ENCODE data around the gene KRTAP3-2.

Gene KRTAP3-2

GRCh38 chr17:40961591-40961990 lies 38.1 kb downstream of the KRTAP3-2 start:
- DNase-seq: no peak

- DNase-seq: no peak
These were observed 39.6 kb downstream of the KRTAP3-2 start for GRCh38 chr17:40960144-40960543.

GRCh38 chr17:40958086-40958953 lies 41.4 kb downstream of the KRTAP3-2 start:
- no peak for DNase-seq

GRCh38 chr17:40956401-40957254 lies 43.1 kb downstream of the KRTAP3-2 start:
- no peak for DNase-seq

GRCh38 chr17:40953881-40954280 lies 45.8 kb downstream of the KRTAP3-2 start:
- no peak for DNase-seq

- no peak for DNase-seq
These were observed 47.0 kb downstream of the KRTAP3-2 start for GRCh38 chr17:40952661-40953060.

- DNase-seq: no peak
These were observed 47.6 kb downstream of the KRTAP3-2 start for GRCh38 chr17:40952154-40952553.

GRCh38 chr17:40951011-40951622 lies 48.6 kb downstream of the KRTAP3-2 start:
- no peak for DNase-seq

GRCh38 chr17:40950176-40950575 lies 49.5 kb downstream of the KRTAP3-2 start:
- DNase-seq: no peak

- DNase-seq: no peak
These were observed 50.3 kb downstream of the KRTAP3-2 start for GRCh38 chr17:40949418-40949817.

All from CD4-positive, alpha-beta T cell treated with Interleukin-21 for 1 hour (primary cell).